ENCODE results near the gene SLC26A9.

DNA sequence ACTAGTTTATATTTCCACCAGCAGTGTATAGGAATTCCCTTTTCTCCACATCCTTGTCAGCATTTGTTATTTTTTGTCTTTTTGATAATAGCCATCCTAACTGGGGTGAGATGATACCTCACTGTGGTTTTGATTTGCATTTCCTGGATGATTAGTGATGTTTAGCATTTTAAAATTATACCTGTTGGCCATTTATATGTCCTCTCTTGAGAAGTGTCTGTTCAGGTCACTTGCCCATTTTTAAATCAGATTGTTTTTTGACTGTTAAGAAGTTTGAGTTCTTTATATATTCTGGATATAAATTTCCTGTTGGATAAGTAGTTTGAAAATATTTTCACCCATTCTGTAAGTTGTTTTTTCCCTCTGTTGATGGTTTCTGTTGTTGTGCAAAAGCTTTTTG lies 62.3 kb downstream of the SLC26A9 start:
- TF ChIP-seq REST (IDR thresholded peaks at IDR 0.05; ENCODE audit: low read depth) (no peak), EGR1 (IDR thresholded peaks at IDR 0.05) (no peak), USF1 (IDR thresholded peaks at IDR 0.05) (no peak), YY1 (IDR thresholded peaks at IDR 0.05; ENCODE audit: low read depth) (no peak), TAF1 (IDR thresholded peaks at IDR 0.05; ENCODE audit: low read depth) (no peak), CEBPB (IDR thresholded peaks at IDR 0.05) (no peak), ZBTB7A (IDR thresholded peaks at IDR 0.05; ENCODE audit: low read depth) (no peak), EP300 (IDR thresholded peaks at IDR 0.05; ENCODE audit: borderline replicate concordance) (no peak)
- TF ChIP-seq, protein P1, sequence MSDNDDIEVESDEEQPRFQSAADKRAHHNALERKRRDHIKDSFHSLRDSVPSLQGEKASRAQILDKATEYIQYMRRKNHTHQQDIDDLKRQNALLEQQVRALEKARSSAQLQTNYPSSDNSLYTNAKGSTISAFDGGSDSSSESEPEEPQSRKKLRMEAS (IDR thresholded peaks at IDR 0.05) = no peak

All from Ishikawa (cell line).